Heart left ventricle (tissue), 16 donors: ENCODE data around the gene CCL27. TPM values are rescaled to one million over a fixed set of nuclear protein-coding genes. Genes with fewer than 3 reads are reported as not detected.

Source experiments
- ATAC-seq, 4 donors: fragments of 200-7000 bp; cut with Tn5 transposase; one replicate each; pipeline ENCODE4 v1.9.1; 2020 to 2022; ENCODE audit warnings: moderate library complexity in 4 of 4, mild to moderate bottlenecking in 3 of 4, moderate number of reproducible peaks in 1 of 4
- DNase-seq, 5 donors: peaks; one replicate each; pipeline ENCODE4 v3.0.0-alpha.2; 2020
- H3K27ac ChIP-seq, 12 donors: fragments of 200-600 bp; sonication (generic) in 4 of 12; one replicate each; pipeline versions ENCODE4 v1.5.0 to v1.8.0; 2016 to 2022; ENCODE audit warnings: mild to moderate bottlenecking in 2 of 12
- H3K27me3 ChIP-seq, 9 donors: fragments of 200-600 bp; sonication (generic) in 2 of 9; one replicate each; pipeline versions ENCODE4 v1.5.1 to v1.8.0; 2016 to 2022; ENCODE audit warnings: mild to moderate bottlenecking in 3 of 9
- H3K36me3 ChIP-seq, 9 donors: fragments of 200-600 bp; sonication (generic) in 2 of 9; one replicate each; pipeline versions ENCODE4 v1.5.0 to v1.8.0; 2018 to 2022; ENCODE audit warnings: mild to moderate bottlenecking in 2 of 9
- H3K4me1 ChIP-seq, 12 donors: fragments of 200-600 bp; sonication (generic) in 4 of 12; one replicate each; pipeline versions ENCODE4 v1.5.0 to v1.8.0; 2016 to 2022; ENCODE audit warnings: mild to moderate bottlenecking in 3 of 12
- H3K4me3 ChIP-seq, 12 donors: fragments of 200-600 bp; sonication (generic) in 4 of 12; one replicate each; pipeline versions ENCODE4 v1.5.0 to v1.8.0; 2017 to 2022; ENCODE audit warnings: mild to moderate bottlenecking in 9 of 12, moderate library complexity in 4 of 12
- H3K9me3 ChIP-seq, 12 donors: fragments of 200-600 bp; sonication (generic) in 4 of 12; one replicate each; pipeline versions ENCODE4 v1.5.0 to v1.8.0; 2016 to 2022; ENCODE audit warnings: mild to moderate bottlenecking in 1 of 12
- CTCF ChIP-seq, 12 donors: fragments of 200-600 bp; sonication (generic) in 4 of 12; IDR thresholded peaks; one replicate each; pipeline versions ENCODE4 v1.5.0 to v1.8.0; 2018 to 2022; ENCODE audit warnings: antibody characterized with exemption in 12 of 12, mild to moderate bottlenecking in 5 of 12
- POLR2A ChIP-seq, 2 donors: fragments of 450-650 bp; IDR thresholded peaks; one replicate each; pipeline ENCODE4 v1.6.1; 2017; ENCODE audit warnings: antibody characterized with exemption in 2 of 2, mild to moderate bottlenecking in 2 of 2, moderate library complexity in 2 of 2
- WGBS, 4 donors: extraction: QIAGEN DNeasy Blood & Tissue Kit in 2 of 4; methylation state at CpG; one replicate each; pipeline versions ENCODE4 v1.1.5 to v1.1.7; 2013 to 2018; 5-methylcytosine and 5-hydroxymethylcytosine counted together
- intact Hi-C, 10 donors: fragments of 100-400 bp; cut with DNase I; formaldehyde crosslinking; loops; one replicate each; pipeline versions ENCODE4 v1.11.1 to v1.14.2; 2022
- long read RNA-seq, 3 donors: library from polyadenylated mRNA; unstranded; transcript quantifications; one replicate each; pipeline ENCODE4 v2.0.0, GENCODE V29; 2020 to 2021
- polyA plus RNA-seq, 2 donors: library from polyadenylated mRNA; stranded (reverse); fragments of 200-250 nt; gene quantifications; one replicate each; pipeline ENCODE4 v1.2.3, GENCODE V29; 2013
- total RNA-seq, 9 donors: library from RNA; depleted of rRNA in 2 of 9; stranded (reverse); fragments of >200 nt in 2 of 9; fragmentation: NEBNext Ultra II Directional in 3 of 9; extraction: Animal tissue kit (Norgen Biotek cat#: 25700) in 3 of 9; gene quantifications; one replicate each; pipeline versions ENCODE4 v1.1.0 to v1.2.4, GENCODE V29; 2016 to 2023
- donor health status: ischemic (EF 13 %, LVEDD 7.1; RV severe dilation, severe dysfunction).
- donor health status: healthy with polysubstance abuse.
- donor health status: DM: no; HTN: yes; CAD: no.
- donor health status: DM: no; HTN: no; CAD: no.
- donor health status: ischemic (EF 25% LVEDD 6.9; RV normal size, moderate dysfunction).
- donor health status: ischemic (EF 25% LVEDD 5.7; RV mildly dilated, moderate dysfunction).
- donor health status: healthy.
- donor health status: DM: yes; HTN: yes; CAD: no.
- donor health status: ischemic (EF 35%, LVEDD 5.7; RV mildly dilated, moderate dysfunction).
- donor health status: nonischemic (EF 11% LVEDD 7.7; RV severe dilation, severe dysfunction).
- donor health status: DM: yes; HTN: yes; CAD: no.
- donor health status: PGD.
- donor health status: ischemic (EF 29% LVEDD 5.4; RV normal size, mild dysfunction).
- donor health status: nonischemic (EF 23%, LVEDD 6.1; RV moderate dilation, normal function).

CCL27 gene
- total RNA-seq (under 1 TPM in 2 of 9 donors, not detected in 7; 0.35 to 0.40 TPM), polyA plus RNA-seq (under 1 TPM in 1 of 2 donors, not detected in 1; 0.57 TPM)
- long read RNA-seq, donor 1 = 0 reads
- long read RNA-seq, donor 2 = 0 reads
- long read RNA-seq, donor 3 = 0 reads

- Histone ChIP-seq H3K27me3 (no peaks in the 10 kb centered on the region), H3K36me3 (peaks cover 0 to 40% (median 24%) of the 10 kb centered on the region in 9 donors), H3K4me3 (no peak within 1 kb of the TSS), H3K9me3 (no peaks in the 10 kb centered on the region), H3K4me1 (peaks cover 0 to 24% (median 12%) of the 10 kb centered on the region in 12 donors), H3K27ac (peak within 1 kb of the TSS in 2 of 12 donors; percentile 45 to 99)
- TF ChIP-seq POLR2A (IDR thresholded peaks at IDR 0.05) (no peak), CTCF (IDR thresholded peaks at IDR 0.05) (no peak)
- DNase-seq (no peak), ATAC-seq (no peak)
- WGBS, 4 donors = 88 to 97% (median 91%) methylated on average over 4 of the region's 4 CpGs
- intact Hi-C loops = loop anchor here in 1 of 10 donors (10.0 kb wide), 1 partner anchor 412 kb away; the partner anchor contains the start of genes FANCG and VCP
Measured at GRCh38 chr9:34662526-34663302, at the start of gene CCL27. TSS of gene CCL27 (minus strand) at chr9:34662657. CDS start at chr9:34662633, 24 bp downstream.

- DNase-seq (no peak), ATAC-seq (no peak)
- Histone ChIP-seq H3K27me3 (no peaks in the 10 kb centered on the region), H3K4me3 (no peak overlapping the region), H3K27ac (no peak overlapping the region), H3K36me3 (no peaks in the 10 kb centered on the region), H3K9me3 (no peaks in the 10 kb centered on the region), H3K4me1 (peaks cover 0 to 21% (median 12%) of the 10 kb centered on the region in 12 donors)
- WGBS, 4 donors = 71 to 73% (median 73%) methylated on average over 1 of the region's 1 CpG
- TF ChIP-seq CTCF (IDR thresholded peaks at IDR 0.05) = no peak
- no peak for TF ChIP-seq POLR2A (IDR thresholded peaks at IDR 0.05)
- intact Hi-C loops = no loop called here
Measured at GRCh38 chr9:34712140-34712539, 49.7 kb upstream of the CCL27 start.

GRCh38 chr9:34710023-34710422 is 47.6 kb upstream of the CCL27 start, which contains the start of gene CCL21:
TSS of gene CCL21 (minus strand) at chr9:34710136. CDS start at chr9:34710066, 70 bp downstream.
- no peak for TF ChIP-seq CTCF (IDR thresholded peaks at IDR 0.05)
- TF ChIP-seq POLR2A (IDR thresholded peaks at IDR 0.05) = no peak
- DNase-seq (peak in 4 of 5 donors; percentile 78 to 87 (median 80)), ATAC-seq (peak; percentile 86 to 95 (median 94))
- Histone ChIP-seq H3K27ac (peak within 1 kb of the TSS in 11 of 12 donors; percentile 34 to 86 (median 71)), H3K36me3 (no peaks in the 10 kb centered on the region), H3K4me3 (no peak within 1 kb of the TSS), H3K9me3 (no peaks in the 10 kb centered on the region), H3K4me1 (peaks cover 0 to 21% (median 12%) of the 10 kb centered on the region in 12 donors), H3K27me3 (no peaks in the 10 kb centered on the region)
- WGBS, 4 donors = 5 to 15% (median 11%) methylated on average over 2 of the region's 2 CpGs
- intact Hi-C loops = no loop called here
